Osteoblast (primary cell): ENCODE measurements around the gene RPL10A. TPM values are rescaled to one million over a fixed set of nuclear protein-coding genes. Genes with fewer than 3 reads are reported as not detected.

Experiments used
- DNase-seq: peaks from one replicate; pipeline ENCODE4 v3.0.0; 2011; ENCODE audit warnings: low spot score, mixed read lengths; ENCODE audit not compliant: insufficient read length; ENCODE audit errors: missing footprints
- H2AFZ ChIP-seq: 2 replicates; pipeline ENCODE4 v1.6.0; 2011; ENCODE audit warnings: mild to moderate bottlenecking, low read length
- H3K27ac ChIP-seq: 2 replicates; pipeline ENCODE4 v1.5.1; 2011; ENCODE audit warnings: mild to moderate bottlenecking, low read depth, low read length, moderate library complexity
- H3K27me3 ChIP-seq: 2 replicates; pipeline ENCODE4 v1.6.0; 2012; ENCODE audit warnings: mild to moderate bottlenecking, control low read depth, inconsistent platforms, low read length, moderate library complexity; ENCODE audit not compliant: insufficient read depth
- H3K36me3 ChIP-seq: 2 replicates; pipeline ENCODE4 v1.5.1; 2011; ENCODE audit warnings: mild to moderate bottlenecking, low read length, control low read depth, moderate library complexity; ENCODE audit not compliant: insufficient read depth
- H3K4me1 ChIP-seq: 2 replicates; pipeline ENCODE4 v1.5.1; 2011; ENCODE audit warnings: mild to moderate bottlenecking, low read length, control low read depth, moderate library complexity; ENCODE audit not compliant: insufficient read depth
- H3K4me2 ChIP-seq: 2 replicates; pipeline ENCODE4 v1.6.0; 2011; ENCODE audit warnings: mild to moderate bottlenecking, low read length; ENCODE audit not compliant: insufficient read depth
- H3K4me3 ChIP-seq: fragments of 200-600 bp; sonication (generic); 3 replicates; pipeline ENCODE4 v1.5.1; 2012; ENCODE audit warnings: mild to moderate bottlenecking, low read length, inconsistent platforms; ENCODE audit not compliant: insufficient read depth
- H3K79me2 ChIP-seq: 2 replicates; pipeline ENCODE4 v1.6.0; 2012; ENCODE audit warnings: mild to moderate bottlenecking, low read length, control low read depth, inconsistent platforms; ENCODE audit not compliant: insufficient read depth
- H3K9me3 ChIP-seq: 2 replicates; pipeline ENCODE4 v1.5.1; 2011; ENCODE audit warnings: low read depth, low read length, control low read depth
- H4K20me1 ChIP-seq: 2 replicates; pipeline ENCODE4 v1.6.0; 2012; ENCODE audit warnings: mild to moderate bottlenecking, low read length, control low read depth; ENCODE audit not compliant: insufficient read depth
- total RNA-seq: library from RNA; depleted of rRNA; stranded (reverse); fragments of >200 nt; gene quantifications from 2 replicates; pipeline ENCODE4 v1.2.3, GENCODE V29; 2012
- TF ChIP-seq, protein P1 (sequence below): IDR thresholded peaks from 2 replicates; pipeline ENCODE4 v1.5.1; 2011; ENCODE audit warnings: mild to moderate bottlenecking, low read depth, low read length, moderate library complexity; ENCODE audit errors: extremely low read depth

The RPL10A gene
- total RNA-seq, 1 donor: 1,373 TPM

DNA sequence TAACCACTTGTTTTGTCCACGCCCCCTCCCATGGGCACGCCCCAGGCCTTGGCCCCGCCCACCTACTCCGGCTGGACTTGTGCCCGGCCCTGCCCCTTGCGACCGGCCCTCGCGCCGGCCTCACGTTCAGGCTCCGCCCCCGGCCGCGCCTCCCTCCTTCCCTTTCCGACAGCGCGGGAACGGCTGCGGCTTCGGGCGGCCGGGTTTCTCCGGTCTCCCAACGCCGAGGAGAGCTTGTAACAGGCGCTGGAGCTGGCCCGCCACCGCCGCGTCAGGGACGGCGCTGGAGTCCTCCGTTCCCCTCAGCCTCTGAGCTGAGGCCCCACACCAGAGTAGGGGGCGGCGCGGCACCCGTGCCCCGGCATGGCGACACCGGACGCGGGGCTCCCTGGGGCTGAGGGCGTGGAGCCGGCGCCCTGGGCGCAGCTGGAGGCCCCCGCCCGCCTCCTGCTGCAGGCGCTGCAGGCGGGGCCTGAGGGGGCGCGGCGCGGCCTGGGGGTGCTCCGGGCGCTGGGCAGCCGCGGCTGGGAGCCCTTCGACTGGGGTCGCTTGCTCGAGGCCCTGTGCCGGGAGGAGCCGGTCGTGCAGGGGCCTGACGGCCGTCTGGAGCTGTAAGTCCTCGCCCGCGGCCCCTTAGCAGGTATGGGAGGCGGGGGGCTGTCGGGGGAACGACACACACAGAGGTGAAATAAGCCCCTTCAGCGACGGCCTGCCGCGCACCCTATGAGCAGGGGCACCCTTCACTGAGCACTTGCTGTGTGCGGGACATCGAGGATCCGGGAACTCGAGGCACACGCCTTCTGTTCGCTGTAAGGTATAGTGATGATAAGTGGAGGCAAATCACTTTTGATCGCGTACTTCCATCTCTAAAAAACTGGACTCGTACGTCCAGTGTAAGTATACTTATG, 15.8 kb upstream of the RPL10A start, which contains the start of gene FANCE:
Gene FANCE, plus strand, starts transcription at position 156 of the 908 bp plus-strand sequence. Its CDS starts 208 bp downstream, at position 364.
- Histone ChIP-seq H4K20me1 (no peaks in the 10 kb centered on the region), H3K27ac (no peak within 1 kb of the TSS), H3K4me3 (peak within 1 kb of the TSS; percentile 85), H3K4me1 (peaks cover 26% of the 10 kb centered on the region), H3K9me3 (no peaks in the 10 kb centered on the region), H3K27me3 (peaks cover 4% of the 10 kb centered on the region), H3K36me3 (peaks cover 3% of the 10 kb centered on the region), H2AFZ (peak within 1 kb of the TSS; percentile 90), H3K4me2 (peak within 1 kb of the TSS; percentile 92), H3K79me2 (peaks cover 9% of the 10 kb centered on the region)
- DNase-seq: peak; percentile 98
- TF ChIP-seq, protein P1, sequence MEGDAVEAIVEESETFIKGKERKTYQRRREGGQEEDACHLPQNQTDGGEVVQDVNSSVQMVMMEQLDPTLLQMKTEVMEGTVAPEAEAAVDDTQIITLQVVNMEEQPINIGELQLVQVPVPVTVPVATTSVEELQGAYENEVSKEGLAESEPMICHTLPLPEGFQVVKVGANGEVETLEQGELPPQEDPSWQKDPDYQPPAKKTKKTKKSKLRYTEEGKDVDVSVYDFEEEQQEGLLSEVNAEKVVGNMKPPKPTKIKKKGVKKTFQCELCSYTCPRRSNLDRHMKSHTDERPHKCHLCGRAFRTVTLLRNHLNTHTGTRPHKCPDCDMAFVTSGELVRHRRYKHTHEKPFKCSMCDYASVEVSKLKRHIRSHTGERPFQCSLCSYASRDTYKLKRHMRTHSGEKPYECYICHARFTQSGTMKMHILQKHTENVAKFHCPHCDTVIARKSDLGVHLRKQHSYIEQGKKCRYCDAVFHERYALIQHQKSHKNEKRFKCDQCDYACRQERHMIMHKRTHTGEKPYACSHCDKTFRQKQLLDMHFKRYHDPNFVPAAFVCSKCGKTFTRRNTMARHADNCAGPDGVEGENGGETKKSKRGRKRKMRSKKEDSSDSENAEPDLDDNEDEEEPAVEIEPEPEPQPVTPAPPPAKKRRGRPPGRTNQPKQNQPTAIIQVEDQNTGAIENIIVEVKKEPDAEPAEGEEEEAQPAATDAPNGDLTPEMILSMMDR: no peak

DNA sequence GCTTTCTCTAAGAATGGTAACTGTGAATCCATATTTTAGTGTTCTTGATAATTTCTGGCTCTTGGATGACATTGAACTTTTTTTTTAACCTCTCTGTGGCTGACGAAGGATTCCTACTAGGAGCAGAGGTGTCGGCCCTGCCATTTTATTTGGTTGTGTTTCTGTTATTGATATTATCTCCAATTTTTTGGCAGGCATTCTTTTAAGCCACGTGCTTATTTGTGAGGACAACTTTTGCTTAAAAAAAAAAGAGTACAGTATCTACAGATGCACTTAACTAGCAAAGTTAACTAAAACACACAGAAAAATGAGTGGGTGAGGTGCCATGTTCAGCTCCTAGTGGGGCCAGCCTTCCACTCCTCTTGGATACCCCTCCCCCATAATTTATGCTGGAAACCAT, 15.0 kb upstream of the RPL10A start:
- TF ChIP-seq, protein P1: no peak

DNA sequence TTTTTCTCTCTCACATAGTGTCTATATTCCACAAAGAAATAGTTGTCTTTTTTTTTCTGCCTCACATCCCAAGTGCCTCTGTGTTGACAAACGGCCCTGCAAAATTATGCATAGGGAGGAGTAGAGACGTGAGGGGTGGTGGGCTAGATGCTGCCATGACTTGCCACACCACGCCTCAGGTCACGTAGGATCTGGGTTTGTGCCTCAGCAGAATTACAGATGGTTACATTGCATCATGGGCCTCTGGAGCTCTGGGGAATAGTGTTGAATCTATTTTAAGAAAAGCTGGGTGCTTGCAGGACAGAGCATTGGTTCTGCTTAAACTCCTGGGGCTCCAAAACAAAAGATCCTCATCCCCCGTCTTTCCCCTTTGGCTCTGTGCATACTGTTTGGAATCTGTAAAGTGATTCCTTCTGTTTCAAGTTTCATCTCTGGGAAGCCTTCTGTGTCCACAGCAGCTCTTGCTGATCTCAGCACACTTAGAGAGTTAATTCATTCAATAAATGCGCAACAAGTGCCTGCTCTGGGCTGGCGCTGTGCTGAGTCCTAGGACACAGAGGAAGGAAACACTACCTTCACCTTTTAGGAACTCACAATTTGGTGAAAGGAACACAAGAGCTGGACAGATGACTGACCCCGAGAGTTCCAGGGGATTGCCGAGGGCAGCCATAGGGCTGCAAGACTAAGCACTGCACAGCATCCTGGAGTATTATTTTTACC, 13.7 kb upstream of the RPL10A start:
- TF ChIP-seq, protein P1: no peak

More for the DNA sequence above, 15.0 kb upstream of the RPL10A start:
- Histone ChIP-seq H3K79me2 (peaks cover 9% of the 10 kb centered on the region), H3K4me1 (peaks cover 26% of the 10 kb centered on the region), H3K27ac (no peak overlapping the region), H3K9me3 (no peaks in the 10 kb centered on the region), H3K4me2 (peak overlapping the region; percentile 92), H3K4me3 (peak overlapping the region; percentile 85), H4K20me1 (no peaks in the 10 kb centered on the region), H3K27me3 (peaks cover 4% of the 10 kb centered on the region), H2AFZ (peak overlapping the region; percentile 90), H3K36me3 (peaks cover 3% of the 10 kb centered on the region)
- DNase-seq: peak; percentile 66

More for the DNA sequence above, 13.7 kb upstream of the RPL10A start:
- Histone ChIP-seq H3K79me2 (peaks cover 9% of the 10 kb centered on the region), H3K27ac (no peak overlapping the region), H3K27me3 (peaks cover 4% of the 10 kb centered on the region), H3K4me2 (peak overlapping the region; percentile 92), H3K36me3 (peaks cover 10% of the 10 kb centered on the region), H3K4me1 (peaks cover 26% of the 10 kb centered on the region), H3K9me3 (no peaks in the 10 kb centered on the region), H4K20me1 (no peaks in the 10 kb centered on the region), H3K4me3 (no peak overlapping the region), H2AFZ (peak overlapping the region; percentile 46)
- peak; percentile 91 for DNase-seq
